Measurements from ENCODE around the gene RPL9.

DNA sequence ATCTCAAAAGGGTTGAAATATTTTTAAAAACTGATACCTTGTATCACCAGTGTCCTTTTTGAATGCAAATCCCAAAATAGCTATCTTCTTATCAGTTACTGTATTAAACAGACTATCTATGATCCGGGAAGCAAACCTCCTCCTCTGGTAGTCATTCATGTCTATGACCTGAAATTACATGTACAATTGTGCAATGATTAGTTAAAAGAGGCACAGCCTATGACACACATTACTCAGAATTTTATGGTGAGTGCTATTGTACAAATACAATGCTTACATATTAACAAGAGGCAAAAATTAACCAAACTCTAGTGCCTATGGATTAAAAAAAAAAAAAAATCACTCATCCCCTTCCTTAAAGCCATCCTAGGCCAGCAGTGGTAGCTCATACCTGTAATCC is 46.9 kb upstream of the RPL9 start:
- TF ChIP-seq, protein P1, sequence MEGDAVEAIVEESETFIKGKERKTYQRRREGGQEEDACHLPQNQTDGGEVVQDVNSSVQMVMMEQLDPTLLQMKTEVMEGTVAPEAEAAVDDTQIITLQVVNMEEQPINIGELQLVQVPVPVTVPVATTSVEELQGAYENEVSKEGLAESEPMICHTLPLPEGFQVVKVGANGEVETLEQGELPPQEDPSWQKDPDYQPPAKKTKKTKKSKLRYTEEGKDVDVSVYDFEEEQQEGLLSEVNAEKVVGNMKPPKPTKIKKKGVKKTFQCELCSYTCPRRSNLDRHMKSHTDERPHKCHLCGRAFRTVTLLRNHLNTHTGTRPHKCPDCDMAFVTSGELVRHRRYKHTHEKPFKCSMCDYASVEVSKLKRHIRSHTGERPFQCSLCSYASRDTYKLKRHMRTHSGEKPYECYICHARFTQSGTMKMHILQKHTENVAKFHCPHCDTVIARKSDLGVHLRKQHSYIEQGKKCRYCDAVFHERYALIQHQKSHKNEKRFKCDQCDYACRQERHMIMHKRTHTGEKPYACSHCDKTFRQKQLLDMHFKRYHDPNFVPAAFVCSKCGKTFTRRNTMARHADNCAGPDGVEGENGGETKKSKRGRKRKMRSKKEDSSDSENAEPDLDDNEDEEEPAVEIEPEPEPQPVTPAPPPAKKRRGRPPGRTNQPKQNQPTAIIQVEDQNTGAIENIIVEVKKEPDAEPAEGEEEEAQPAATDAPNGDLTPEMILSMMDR (IDR thresholded peaks at IDR 0.05), result no peak
- no peak for TF ChIP-seq EP300 (IDR thresholded peaks at IDR 0.05)
